Motor neuron (in vitro differentiated cells): ENCODE data around the gene CAMK2A. TPM values are rescaled to one million over a fixed set of nuclear protein-coding genes. Genes with fewer than 3 reads are reported as not detected.
"Not testable (repeated sequence)": the region's sequence is repeated elsewhere in the genome, so short reads cannot be mapped to it uniquely, and the experiment has no call there.

Experiments
- ATAC-seq, 8 experiments: fragments of 200-7000 bp; cut with Tn5 transposase; replicated peaks in 6 of 8; 2 replicates each; pipeline ENCODE4 v1.8.0; 2021; ENCODE audit warnings: mild to moderate bottlenecking in 8 of 8, moderate library complexity in 8 of 8
- H3K27ac ChIP-seq, 2 donors: fragments of 250-450 bp; sonication (Bioruptor Pico); 2 replicates each; pipeline ENCODE4 v1.9.0; 2021; ENCODE audit warnings: antibody characterized with exemption in 2 of 2, mild to moderate bottlenecking in 2 of 2, moderate library complexity in 1 of 2
- H3K4me1 ChIP-seq, 2 donors: fragments of 250-450 bp; sonication (Bioruptor Pico); replicated peaks in 1 of 2; 2 replicates each; pipeline ENCODE4 v1.6.1; 2021; ENCODE audit warnings: antibody characterized with exemption in 2 of 2, mild to moderate bottlenecking in 2 of 2, moderate library complexity in 1 of 2
- H3K4me3 ChIP-seq, 5 donors: fragments of 250-450 bp; sonication (Bioruptor Pico); 2 replicates each; pipeline ENCODE4 v1.9.0; 2021; ENCODE audit warnings: antibody characterized with exemption in 5 of 5, mild to moderate bottlenecking in 5 of 5, moderate library complexity in 4 of 5
- WGBS, 10 experiments: fragments of 450-650 bp; shearing (Covaris generic); methylation state at CpG; one replicate each; pipeline ENCODE4 v1.0.0; 2022; 5-methylcytosine and 5-hydroxymethylcytosine counted together
- in situ Hi-C, 9 experiments: fragments of 400-800 bp; cut with MboI; loops; one replicate each; pipeline ENCODE4 v1.15.0; 2021; ENCODE audit warnings: low sequenced_read_pairs in 9 of 9, low pct_unique_long_range_greater_than_20kb in 2 of 9; ENCODE audit not compliant: unreplicated experiment in 9 of 9
- total RNA-seq, 8 experiments: library from RNA; unstranded; fragments of 300-600 nt; gene quantifications; 2 replicates each; pipeline versions ENCODE4 v1.2.3 to v1.2.4, GENCODE V29; 2022

The CAMK2A gene
- total RNA-seq, 8 experiments from 2014 or later: 0.13 to 5.6 (median 2.7) TPM

- no peak overlapping the region for H3K4me3 ChIP-seq
- in situ Hi-C loops: loop anchor here in 1 of 9 experiments (25.0 kb wide), 1 partner anchor 110 kb away; the partner anchor contains the start of gene TCOF1
- peaks cover 24 to 25% of the 10 kb centered on the region in 2 donors for H3K4me1 ChIP-seq
- no peak for ATAC-seq
- WGBS, 10 experiments: 68 to 100% (median 95%) methylated on average over 2 to 5 of the region's 6 CpGs; no CpG with 5 or more reads in 1 of the 10 experiments
- H3K27ac ChIP-seq: no peak overlapping the region
These were observed 37.1 kb downstream of the CAMK2A start for GRCh38 chr5:150252489-150252888.

- 73 to 94% (median 85%) methylated on average over 1 to 5 of the region's 7 CpGs; no CpG with 5 or more reads in 4 of the 10 experiments for WGBS, 10 experiments
- in situ Hi-C loops: loop anchor here in 1 of 9 experiments (25.0 kb wide), 1 partner anchor 111 kb away; the partner anchor contains the start of gene TCOF1
- no peak overlapping the region for H3K27ac ChIP-seq
- H3K4me3 ChIP-seq: no peak overlapping the region
- no peak for ATAC-seq
- H3K4me1 ChIP-seq: peaks cover 21% of the 10 kb centered on the region in 2 donors
These were observed 38.1 kb downstream of the CAMK2A start for GRCh38 chr5:150251504-150251903.

- ATAC-seq: no peak
- in situ Hi-C loops: loop anchor here in 1 of 9 experiments (25.0 kb wide), 1 partner anchor 113 kb away; the partner anchor contains the start of gene TCOF1
- no peak overlapping the region for H3K4me3 ChIP-seq
- H3K4me1 ChIP-seq: peaks cover 11 to 13% of the 10 kb centered on the region in 2 donors
- 67 to 100% (median 92%) methylated on average over 1 to 3 of the region's 5 CpGs; no CpG with 5 or more reads in 3 of the 10 experiments for WGBS, 10 experiments
- H3K27ac ChIP-seq: no peak overlapping the region
These were observed 39.8 kb downstream of the CAMK2A start for GRCh38 chr5:150249744-150250143.

GRCh38 chr5:150248946-150249345 lies 40.6 kb downstream of the CAMK2A start:
- 100% methylated on average over 3 of the region's 3 CpGs; no CpG with 5 or more reads in 9 of the 10 experiments for WGBS, 10 experiments
- ATAC-seq: no peak
- Histone ChIP-seq H3K27ac (peak overlapping the region in 1 of 2 donors; percentile 23), H3K4me3 (no peak overlapping the region), H3K4me1 (peaks cover 8 to 11% of the 10 kb centered on the region in 2 donors)
- in situ Hi-C loops: no loop called here

- H3K27ac ChIP-seq, ATAC-seq, H3K4me3 ChIP-seq, in situ Hi-C loops: not testable (repeated sequence)
- H3K4me1 ChIP-seq: peaks cover 8 to 11% of the 10 kb centered on the region in 2 donors
- 70 to 100% (median 80%) methylated on average over 1 to 3 of the region's 6 CpGs; no CpG with 5 or more reads in 5 of the 10 experiments for WGBS, 10 experiments
These were observed 41.1 kb downstream of the CAMK2A start for GRCh38 chr5:150248493-150248892.

GRCh38 chr5:150247726-150248125 lies 41.8 kb downstream of the CAMK2A start:
- no peak for ATAC-seq
- H3K4me3 ChIP-seq: no peak overlapping the region
- H3K27ac ChIP-seq: no peak overlapping the region
- peaks cover 8 to 11% of the 10 kb centered on the region in 2 donors for H3K4me1 ChIP-seq
- in situ Hi-C loops: no loop called here
- 83 to 96% methylated on average over 1 to 4 of the region's 9 CpGs; no CpG with 5 or more reads in 8 of the 10 experiments for WGBS, 10 experiments

- WGBS, 10 experiments: 93 to 100% methylated on average over 1 to 3 of the region's 5 CpGs; no CpG with 5 or more reads in 8 of the 10 experiments
- ATAC-seq: no peak
- Histone ChIP-seq H3K4me3 (no peak overlapping the region), H3K27ac (no peak overlapping the region), H3K4me1 (peaks cover 11 to 12% of the 10 kb centered on the region in 2 donors)
- in situ Hi-C loops: no loop called here
These were observed 42.7 kb downstream of the CAMK2A start for GRCh38 chr5:150246835-150247234.

GRCh38 chr5:150246429-150246828 lies 43.1 kb downstream of the CAMK2A start:
- H3K4me3 ChIP-seq: no peak overlapping the region
- 82 to 100% (median 96%) methylated on average over 1 to 5 of the region's 5 CpGs; no CpG with 5 or more reads in 2 of the 10 experiments for WGBS, 10 experiments
- no peak overlapping the region for H3K27ac ChIP-seq
- H3K4me1 ChIP-seq: peaks cover 13 to 14% of the 10 kb centered on the region in 2 donors
- in situ Hi-C loops: no loop called here
- ATAC-seq: no peak

- in situ Hi-C loops: no loop called here
- H3K27ac ChIP-seq: no peak overlapping the region
- 80 to 100% (median 80%) methylated on average over 1 to 2 of the region's 3 CpGs; no CpG with 5 or more reads in 5 of the 10 experiments for WGBS, 10 experiments
- H3K4me3 ChIP-seq: no peak overlapping the region
- no peak for ATAC-seq
- H3K4me1 ChIP-seq: peaks cover 13 to 14% of the 10 kb centered on the region in 2 donors
These were observed 43.8 kb downstream of the CAMK2A start for GRCh38 chr5:150245808-150246207.

GRCh38 chr5:150245111-150245789 lies 44.3 kb downstream of the CAMK2A start:
- peak; percentile 63 to 96 (median 88) for ATAC-seq
- in situ Hi-C loops: no loop called here
- Histone ChIP-seq H3K4me3 (no peak overlapping the region), H3K4me1 (peaks cover 13 to 14% of the 10 kb centered on the region in 2 donors), H3K27ac (peak overlapping the region in 1 of 2 donors; percentile 30)
- 20% methylated on average over 1 to 4 of the region's 18 CpGs; no CpG with 5 or more reads in 8 of the 10 experiments for WGBS, 10 experiments

GRCh38 chr5:150244209-150244608 lies 45.4 kb downstream of the CAMK2A start:
- WGBS, 10 experiments: 21 to 100% (median 83%) methylated on average over 1 to 3 of the region's 7 CpGs; no CpG with 5 or more reads in 3 of the 10 experiments
- in situ Hi-C loops: no loop called here
- Histone ChIP-seq H3K4me1 (peaks cover 13 to 14% of the 10 kb centered on the region in 2 donors), H3K27ac (no peak overlapping the region), H3K4me3 (no peak overlapping the region)
- ATAC-seq: no peak

GRCh38 chr5:150243590-150243989 lies 46.0 kb downstream of the CAMK2A start:
- 63 to 100% (median 97%) methylated on average over 1 to 2 of the region's 4 CpGs; no CpG with 5 or more reads in 4 of the 10 experiments for WGBS, 10 experiments
- in situ Hi-C loops: no loop called here
- no peak for ATAC-seq
- Histone ChIP-seq H3K4me3 (no peak overlapping the region), H3K4me1 (peaks cover 13 to 14% of the 10 kb centered on the region in 2 donors), H3K27ac (no peak overlapping the region)

GRCh38 chr5:150242251-150242894 lies 47.2 kb downstream of the CAMK2A start:
- peaks cover 13 to 14% of the 10 kb centered on the region in 2 donors for H3K4me1 ChIP-seq
- WGBS, 10 experiments: 60 to 97% (median 93%) methylated on average over 3 to 7 of the region's 11 CpGs; no CpG with 5 or more reads in 4 of the 10 experiments
- ATAC-seq: no peak
- in situ Hi-C loops: no loop called here
- H3K4me3 ChIP-seq: no peak overlapping the region
- no peak overlapping the region for H3K27ac ChIP-seq
